ENCODE results near the gene FUT6. TPM values are rescaled to one million over a fixed set of nuclear protein-coding genes. Genes with fewer than 3 reads are reported as not detected.

The FUT6 gene
- total RNA-seq, 1 donor from 2014 or later, result 3.0 TPM

- peak; percentile 3 for ATAC-seq
- DNase-seq (ENCODE audit: low spot score), result no peak
Observed at GRCh38 chr19:5828661-5829566, 10.6 kb downstream of the FUT6 start.

- DNase-seq (ENCODE audit: low spot score) (peak; percentile 96), ATAC-seq (peak; percentile 73)
Observed at GRCh38 chr19:5827891-5828660, 11.4 kb downstream of the FUT6 start.

DNA sequence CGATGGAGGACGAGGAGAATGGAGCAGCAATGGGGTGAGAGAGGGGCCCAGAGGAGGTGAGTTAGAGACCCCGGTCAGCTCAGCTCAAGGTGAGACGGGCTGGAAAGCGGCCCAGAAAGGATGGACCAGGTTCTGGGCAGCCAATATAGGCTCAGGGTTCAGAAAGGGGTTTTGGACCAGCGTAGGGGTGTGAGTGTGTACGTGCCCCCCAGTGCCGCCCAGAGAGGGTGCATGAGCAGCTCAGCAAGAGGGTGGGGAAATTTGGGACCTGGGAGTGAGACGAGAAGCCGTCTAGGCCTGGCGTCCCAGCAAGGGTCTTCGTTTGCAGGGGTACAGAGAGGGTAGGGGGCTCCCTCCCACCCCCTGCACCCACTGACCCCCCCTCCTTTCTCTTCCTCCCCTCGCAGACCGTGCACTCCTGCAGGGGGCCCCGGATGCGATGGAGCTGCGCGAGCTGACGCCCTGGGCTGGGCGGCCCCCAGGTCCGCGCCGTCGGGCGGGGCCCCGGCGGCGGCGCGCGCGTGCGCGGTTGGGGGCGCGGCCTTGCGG lies 12.1 kb downstream of the FUT6 start:
- DNase-seq (ENCODE audit: low spot score), result no peak
- no peak for ATAC-seq

- ATAC-seq, result peak; percentile 52
- DNase-seq (ENCODE audit: low spot score), result peak; percentile 94
Observed at GRCh38 chr19:5826531-5827341, 12.8 kb downstream of the FUT6 start.

DNA sequence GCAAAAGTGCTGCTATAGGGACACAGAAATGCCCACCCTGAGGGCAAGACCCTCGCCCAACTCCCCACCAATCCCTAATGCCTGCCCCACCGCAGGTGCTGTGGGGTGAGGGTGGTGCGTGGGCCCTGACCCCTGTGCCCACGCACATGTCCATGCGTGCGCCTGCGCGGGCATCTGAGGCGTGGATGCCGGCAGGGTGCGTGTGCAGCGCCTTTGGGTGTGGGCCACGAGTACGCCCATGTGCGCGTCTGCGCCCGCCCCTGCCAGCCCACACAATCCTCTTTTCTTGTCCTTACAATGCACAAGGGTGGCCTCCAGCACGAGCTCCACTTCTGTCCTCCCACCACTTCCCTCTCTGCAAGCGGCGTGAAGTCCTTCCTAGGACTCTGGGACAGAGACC lies 14.3 kb downstream of the FUT6 start:
- ATAC-seq, result no peak
- no peak for DNase-seq (ENCODE audit: low spot score)

- DNase-seq (ENCODE audit: low spot score), result no peak
Observed at GRCh38 chr19:5824751-5825150, 14.8 kb downstream of the FUT6 start.

GRCh38 chr19:5823579-5824281 lies 15.8 kb downstream of the FUT6 start:
- peak; percentile 37 for ATAC-seq
- DNase-seq (ENCODE audit: low spot score), result no peak

More at GRCh38 chr19:5824751-5825150, 14.8 kb downstream of the FUT6 start:
- no peak for ATAC-seq

GRCh38 chr19:5822181-5822844 lies 17.2 kb downstream of the FUT6 start:
- no peak for DNase-seq (ENCODE audit: low spot score)
- ATAC-seq, result peak; percentile 24

DNA sequence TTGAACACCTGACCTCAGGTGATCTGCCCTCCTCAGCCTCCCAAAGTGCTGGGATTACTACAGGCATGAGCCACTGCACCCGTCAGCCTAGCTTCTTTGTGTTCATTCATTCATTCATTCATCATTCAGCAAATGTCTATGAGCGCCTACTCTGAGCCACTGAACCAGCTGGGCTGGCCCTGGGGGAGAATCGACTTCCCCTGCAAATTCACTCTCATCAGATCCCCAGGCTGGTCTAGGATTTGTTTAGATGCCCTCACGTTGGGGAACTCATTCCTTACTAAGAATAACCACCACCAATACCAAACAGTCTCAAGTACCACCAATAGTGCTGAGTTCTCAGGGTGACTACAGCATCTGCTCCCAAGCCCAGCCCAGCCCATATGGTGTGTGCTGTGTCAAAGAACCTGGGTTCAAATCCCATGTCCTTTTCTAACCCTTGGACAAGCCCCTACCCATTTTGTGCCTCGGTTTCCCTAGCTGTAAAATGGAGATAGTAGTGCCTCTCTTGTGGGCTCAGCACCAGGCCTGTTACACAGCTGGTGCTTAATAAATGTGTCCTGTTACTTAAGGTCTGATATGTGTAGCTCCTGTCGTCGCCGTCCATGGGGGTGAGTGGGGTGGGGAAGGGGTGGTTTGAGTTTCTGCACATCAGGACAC lies 17.9 kb downstream of the FUT6 start:
- DNase-seq (ENCODE audit: low spot score), result no peak

GRCh38 chr19:5820785-5821184 lies 18.7 kb downstream of the FUT6 start:
- DNase-seq (ENCODE audit: low spot score), result no peak
- no peak for ATAC-seq

More for the DNA sequence above, 17.9 kb downstream of the FUT6 start:
- ATAC-seq, result no peak

DNA sequence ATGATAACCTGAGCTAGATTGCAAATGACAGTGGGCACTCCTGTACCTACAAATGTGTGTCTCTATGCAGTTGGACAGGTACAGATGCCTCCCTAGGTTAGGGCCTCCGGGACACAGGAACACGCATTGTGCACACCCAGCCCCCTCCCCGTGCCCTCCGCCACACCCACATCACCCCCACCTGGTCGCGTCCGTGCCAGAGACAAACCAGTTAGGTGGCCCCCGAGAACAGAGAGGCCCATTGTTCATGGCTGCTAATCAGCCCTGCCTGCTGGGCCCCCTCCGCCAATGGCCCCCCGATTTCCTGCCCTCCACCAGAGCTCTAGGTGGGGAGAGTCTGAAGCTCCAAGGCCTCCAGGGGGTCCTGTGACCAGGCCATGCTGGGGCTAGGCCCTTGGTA lies 20.9 kb downstream of the FUT6 start:
- ATAC-seq (no peak), DNase-seq (ENCODE audit: low spot score) (no peak)

- no peak for DNase-seq (ENCODE audit: low spot score)
- ATAC-seq, result no peak
Observed at GRCh38 chr19:5817218-5817617, 22.3 kb downstream of the FUT6 start.

DNA sequence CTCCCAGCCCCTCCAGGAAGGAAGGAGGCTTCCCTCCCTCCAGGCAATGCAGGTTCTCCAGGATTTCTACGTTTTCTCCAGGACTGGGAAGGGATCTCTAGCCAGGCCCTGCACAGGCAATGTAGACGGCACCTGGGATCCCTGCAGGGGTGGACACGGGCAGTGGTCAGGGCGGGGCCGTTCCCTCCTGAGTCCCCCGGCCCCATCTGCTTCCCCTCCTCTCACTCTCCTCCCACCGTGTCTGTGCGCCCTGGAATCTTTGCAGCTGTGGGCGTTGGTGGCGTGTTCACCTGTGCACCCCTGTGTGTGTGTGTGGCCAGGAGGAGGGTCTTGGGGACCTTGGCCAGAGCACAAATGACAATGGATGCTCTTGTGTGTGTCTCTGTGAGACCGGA lies 24.7 kb downstream of the FUT6 start:
- DNase-seq (ENCODE audit: low spot score) (no peak), ATAC-seq (no peak)

GRCh38 chr19:5814123-5814851 lies 25.2 kb downstream of the FUT6 start:
- ATAC-seq, result no peak
- DNase-seq (ENCODE audit: low spot score), result no peak

- DNase-seq (ENCODE audit: low spot score), result no peak
- ATAC-seq, result no peak
Observed at GRCh38 chr19:5811117-5811516, 28.4 kb downstream of the FUT6 start.

- no peak for ATAC-seq
- DNase-seq (ENCODE audit: low spot score), result no peak
Observed at GRCh38 chr19:5809469-5809868, 30.0 kb downstream of the FUT6 start.

- peak; percentile 79 for DNase-seq (ENCODE audit: low spot score)
- ATAC-seq, result peak; percentile 53
Observed at GRCh38 chr19:5809053-5809452, 30.4 kb downstream of the FUT6 start.

DNA sequence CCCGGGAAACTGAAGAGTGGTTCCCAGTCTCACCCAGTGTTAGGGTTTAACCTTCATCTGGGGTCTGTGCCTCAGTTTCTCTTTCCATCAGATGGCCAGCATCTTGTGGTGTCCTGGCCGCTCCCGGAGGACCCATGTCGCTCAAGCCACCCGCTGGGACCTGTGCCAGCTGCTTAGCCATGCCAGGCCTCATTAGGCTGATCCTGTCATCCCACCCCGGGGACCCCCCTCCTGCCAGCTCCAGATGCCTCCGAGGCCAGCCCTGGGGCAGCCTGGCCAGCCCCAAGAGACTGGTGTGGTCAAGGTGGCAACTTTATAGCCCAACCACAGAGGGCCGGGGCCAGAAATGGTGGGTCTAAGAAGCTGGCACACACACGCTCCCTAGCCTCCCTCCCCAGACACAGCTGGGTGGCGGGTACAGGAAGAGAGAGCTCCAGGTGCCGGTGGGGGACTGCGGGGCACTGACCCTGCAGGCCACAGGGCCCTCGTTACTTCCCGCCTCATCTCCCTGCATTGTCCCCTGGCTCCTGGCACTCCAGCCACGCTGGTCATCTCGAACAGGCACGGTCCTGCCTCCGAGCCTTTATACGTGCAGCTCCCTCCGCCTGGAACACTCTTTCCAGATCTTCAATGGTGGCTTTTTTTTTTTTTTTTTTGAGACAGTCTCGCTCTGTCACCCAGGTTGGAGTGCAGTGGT lies 31.2 kb downstream of the FUT6 start:
- ATAC-seq, result no peak
- no peak for DNase-seq (ENCODE audit: low spot score)
